Right lobe of liver (tissue), 4 donors: Measurements from ENCODE around the gene KRTAP17-1.

Source experiments
- POLR2A ChIP-seq: fragments of 450-650 bp; IDR thresholded peaks from one replicate; pipeline ENCODE4 v1.6.1; 2017; ENCODE audit warnings: antibody characterized with exemption, mild to moderate bottlenecking
- TF ChIP-seq, protein P1 (sequence below), 4 donors: fragments of 200-600 bp in 3 of 4; fragments of 450-650 bp in 1 of 4; IDR thresholded peaks; one replicate each; pipeline versions ENCODE4 v1.5.1 to v1.8.0; 2016 to 2022; ENCODE audit warnings: antibody characterized with exemption in 4 of 4, mild to moderate bottlenecking in 2 of 4
- donor health status: DM: no; HTN: no; CAD: no.
- donor health status: DM: no; HTN: no; CAD: no.
- donor health status: DM: no; HTN: yes; CAD: no.

DNA sequence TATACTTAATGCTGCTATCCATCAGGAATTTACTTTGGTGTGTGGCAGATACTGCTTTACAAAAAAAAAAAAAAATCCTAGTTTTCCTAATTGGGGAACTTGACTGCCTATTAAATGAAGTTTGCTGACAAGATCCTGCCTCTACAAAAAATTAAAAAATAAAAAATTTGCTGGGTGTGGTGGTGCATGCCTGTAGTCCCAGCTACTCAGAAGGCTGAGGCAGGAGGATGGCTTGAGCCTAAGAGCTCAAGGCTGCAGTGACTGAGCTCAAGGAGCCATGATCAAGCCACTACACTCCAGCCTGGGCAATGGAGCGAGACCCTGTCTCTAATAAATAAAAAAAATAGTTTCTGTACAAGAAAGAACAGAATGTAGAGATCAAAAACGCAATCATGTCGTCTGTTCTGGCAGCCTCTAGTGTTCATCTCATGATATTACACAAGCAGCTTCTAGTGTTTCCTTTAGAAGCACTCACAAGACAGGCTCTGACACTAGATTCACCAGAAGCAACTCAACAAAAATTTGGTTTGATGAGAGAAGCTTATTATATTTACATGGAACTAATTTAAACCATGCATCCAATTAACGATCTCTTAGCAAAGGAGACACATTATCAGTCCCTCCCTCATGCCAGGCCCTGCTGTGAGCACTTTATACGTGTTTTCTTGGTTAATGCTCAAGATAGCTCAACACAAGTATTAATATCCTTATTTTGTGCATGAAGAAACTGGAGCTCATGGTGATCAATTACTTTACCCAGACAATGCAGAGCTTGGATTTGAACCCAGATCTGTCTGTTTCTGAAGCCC is 6.8 kb upstream of the KRTAP17-1 start:
- TF ChIP-seq, protein P1, sequence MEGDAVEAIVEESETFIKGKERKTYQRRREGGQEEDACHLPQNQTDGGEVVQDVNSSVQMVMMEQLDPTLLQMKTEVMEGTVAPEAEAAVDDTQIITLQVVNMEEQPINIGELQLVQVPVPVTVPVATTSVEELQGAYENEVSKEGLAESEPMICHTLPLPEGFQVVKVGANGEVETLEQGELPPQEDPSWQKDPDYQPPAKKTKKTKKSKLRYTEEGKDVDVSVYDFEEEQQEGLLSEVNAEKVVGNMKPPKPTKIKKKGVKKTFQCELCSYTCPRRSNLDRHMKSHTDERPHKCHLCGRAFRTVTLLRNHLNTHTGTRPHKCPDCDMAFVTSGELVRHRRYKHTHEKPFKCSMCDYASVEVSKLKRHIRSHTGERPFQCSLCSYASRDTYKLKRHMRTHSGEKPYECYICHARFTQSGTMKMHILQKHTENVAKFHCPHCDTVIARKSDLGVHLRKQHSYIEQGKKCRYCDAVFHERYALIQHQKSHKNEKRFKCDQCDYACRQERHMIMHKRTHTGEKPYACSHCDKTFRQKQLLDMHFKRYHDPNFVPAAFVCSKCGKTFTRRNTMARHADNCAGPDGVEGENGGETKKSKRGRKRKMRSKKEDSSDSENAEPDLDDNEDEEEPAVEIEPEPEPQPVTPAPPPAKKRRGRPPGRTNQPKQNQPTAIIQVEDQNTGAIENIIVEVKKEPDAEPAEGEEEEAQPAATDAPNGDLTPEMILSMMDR (IDR thresholded peaks at IDR 0.05), result peak; percentile 66 to 72 (median 67)
- TF ChIP-seq POLR2A, result no peak
